NCI-H748 treated with DMSO at 0.1 percent for 48 hours (cell line): ENCODE data around the gene C19orf81.

ENCODE experiments used
- DNase-seq: peaks from one replicate; lab custom pipeline; 2025; lab: John Stamatoyannopoulos, UW

Gene C19orf81

DNA sequence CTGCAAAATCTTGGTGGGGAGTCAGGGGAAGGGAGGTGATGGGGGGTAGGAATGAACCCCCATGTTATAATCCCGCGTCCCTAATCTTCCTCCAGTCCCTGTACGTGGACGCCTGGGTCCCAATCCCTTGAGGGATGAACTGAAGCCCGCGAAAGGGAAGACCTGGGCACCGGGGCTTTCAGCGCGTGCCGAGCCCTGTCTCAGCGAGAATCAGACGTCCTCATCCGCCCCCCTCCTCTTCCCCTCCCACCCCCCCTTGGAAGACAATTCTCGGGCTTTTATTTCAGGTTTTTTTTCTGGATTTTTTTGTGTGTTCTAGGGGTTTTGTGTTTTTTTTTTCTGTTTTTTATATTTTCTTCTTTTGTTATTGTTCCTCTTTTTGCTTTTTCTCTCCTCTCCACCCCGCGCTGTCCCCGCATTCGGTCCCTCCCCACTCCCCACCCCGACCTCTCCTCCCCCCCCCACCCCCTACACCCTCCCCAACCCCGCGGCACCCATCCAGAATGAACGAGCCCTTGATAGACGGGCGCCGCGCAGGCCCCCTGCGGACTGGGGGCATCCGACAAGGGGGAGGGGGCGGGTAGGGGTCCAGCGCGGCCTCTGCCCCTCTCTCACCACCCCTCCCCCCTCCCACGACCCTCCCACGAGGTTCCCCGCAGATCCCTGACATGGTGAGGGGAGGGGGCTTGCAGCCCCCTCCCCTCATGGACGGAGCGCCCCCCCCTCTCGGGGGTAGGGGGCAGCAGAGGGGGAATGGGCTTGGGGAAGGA is 10.3 kb downstream of the C19orf81 start:
- no peak for DNase-seq

DNA sequence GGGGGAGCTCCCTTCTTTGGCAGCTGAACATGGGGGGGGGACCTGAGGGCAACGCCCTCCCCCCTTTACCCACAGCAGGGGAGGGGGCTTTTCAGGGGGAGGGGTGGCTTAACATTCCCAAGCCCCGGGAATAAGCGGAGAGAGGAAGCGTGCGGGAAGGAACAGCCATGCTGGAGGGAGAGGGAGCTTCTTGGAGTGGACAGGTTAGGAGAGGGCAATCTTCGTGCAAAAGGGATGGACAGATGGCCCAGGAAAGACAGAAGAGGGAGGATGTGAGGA is 10.8 kb downstream of the C19orf81 start:
- no peak for DNase-seq

DNA sequence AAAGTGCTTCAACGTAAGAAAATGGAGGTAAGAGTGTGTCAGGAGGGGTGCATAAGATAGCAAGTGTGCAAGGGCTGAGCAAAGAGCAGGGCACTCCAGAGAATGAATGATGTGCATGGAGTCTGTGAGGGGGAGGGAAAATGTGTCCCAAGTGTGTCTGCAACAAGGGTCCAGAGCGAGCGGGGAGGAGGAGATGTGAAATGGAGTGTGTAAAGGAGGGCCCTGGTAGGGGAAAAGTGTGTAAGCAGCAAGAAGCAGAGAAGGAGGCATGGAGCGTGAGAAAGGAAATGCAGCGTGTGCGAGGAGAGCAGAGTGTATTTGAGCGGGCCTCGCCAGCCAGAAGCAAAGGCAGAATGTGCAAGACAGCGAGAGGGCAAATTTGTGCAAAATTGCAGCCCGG is 11.8 kb downstream of the C19orf81 start:
- no peak for DNase-seq

DNA sequence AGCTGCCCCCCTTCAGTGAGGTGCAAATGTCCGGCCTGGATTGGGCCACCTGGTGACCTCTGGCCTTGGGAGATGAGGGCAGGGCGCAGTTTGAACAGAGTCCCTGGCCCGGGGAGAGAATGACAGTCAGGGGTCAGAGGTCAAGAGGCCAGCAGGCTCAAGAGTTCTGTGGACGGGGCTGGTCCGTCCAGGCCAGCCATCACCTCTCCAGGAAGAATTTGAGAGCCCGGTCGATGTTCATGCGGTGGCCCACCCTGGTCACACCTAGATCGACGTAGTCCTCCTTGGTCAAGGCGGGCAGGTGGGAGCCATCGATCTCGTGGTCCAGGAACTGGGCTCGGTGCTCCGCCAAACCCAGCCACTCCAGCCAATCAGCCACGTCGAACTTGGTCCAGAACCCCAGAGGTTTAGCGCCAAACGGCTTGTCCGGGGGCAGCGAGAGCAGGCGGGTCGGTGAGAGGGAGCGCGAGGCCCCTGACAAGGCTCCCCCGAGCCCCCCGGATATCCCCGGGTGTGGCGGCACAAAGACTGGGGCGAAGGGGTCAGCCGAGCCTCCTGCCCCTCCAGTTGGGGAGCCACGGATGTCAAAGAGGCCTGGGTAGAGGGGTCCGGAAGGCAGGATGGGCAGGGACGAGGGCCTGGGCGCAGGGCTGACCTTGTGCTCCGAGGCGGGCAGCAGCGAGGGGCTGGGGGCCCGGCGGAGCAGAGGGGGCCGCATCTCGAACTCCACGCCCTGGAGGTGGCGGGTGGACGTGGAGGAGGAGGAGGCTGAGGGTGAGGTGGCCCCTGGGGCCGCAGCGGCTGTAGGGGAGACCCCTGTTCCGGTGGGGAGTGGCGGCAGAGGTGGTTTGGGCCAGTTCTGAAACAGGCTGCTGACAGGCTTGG is 12.8 kb downstream of the C19orf81 start:
- DNase-seq = no peak

DNA sequence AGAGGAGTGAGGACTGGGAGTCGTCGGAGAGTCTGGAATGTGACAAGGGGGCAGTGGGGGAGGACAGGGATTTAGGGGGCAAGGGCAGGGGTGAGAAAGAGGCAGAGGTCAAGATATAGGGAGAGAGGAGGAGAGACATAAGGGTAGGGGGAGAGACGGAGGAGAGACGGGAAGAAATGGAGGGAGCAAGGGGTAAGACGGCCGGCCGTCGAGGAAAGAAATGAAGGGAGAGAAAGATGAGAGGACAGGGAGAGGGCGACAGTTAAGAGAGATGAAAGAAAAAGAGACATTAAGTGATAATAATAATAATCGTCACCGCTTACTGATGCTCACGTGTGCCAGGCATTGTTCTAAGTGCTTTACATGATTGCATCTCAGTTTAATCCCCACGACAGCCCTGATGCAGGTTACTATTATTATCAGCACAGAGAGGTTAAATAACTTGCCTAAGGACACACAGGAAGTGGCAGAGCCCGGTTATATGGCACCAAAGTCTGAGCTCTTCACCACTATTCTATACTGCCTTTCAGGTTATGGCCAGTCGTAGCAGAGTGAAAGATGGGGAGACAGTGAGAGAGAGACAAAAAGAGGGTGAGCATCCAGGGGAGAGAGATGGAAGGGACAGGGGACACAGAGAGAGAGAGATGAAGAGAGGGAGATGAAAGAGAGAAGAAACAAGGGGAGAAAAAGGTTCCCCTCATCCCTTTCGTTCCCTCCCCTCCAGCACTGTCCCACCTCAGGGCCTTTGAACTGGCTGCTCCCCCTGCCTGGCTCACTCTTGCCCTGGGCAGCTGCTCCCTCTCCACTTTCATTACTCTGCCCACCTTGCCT is 13.6 kb downstream of the C19orf81 start:
- DNase-seq = no peak

DNA sequence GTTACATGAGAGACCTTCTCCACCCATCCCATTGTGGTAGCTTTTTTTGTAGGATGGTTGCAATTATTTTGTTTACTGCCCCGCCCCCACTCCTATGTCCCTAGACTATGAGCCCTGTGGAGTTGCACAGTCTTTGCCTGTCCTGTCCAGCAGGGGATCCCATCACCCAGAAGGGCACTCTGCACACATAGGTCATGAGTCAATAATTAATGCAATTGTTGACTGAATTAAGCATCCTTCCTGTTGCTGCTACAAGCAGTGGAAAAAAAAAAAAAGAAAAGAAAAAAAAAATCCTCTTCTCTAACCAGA is 14.2 kb downstream of the C19orf81 start:
- DNase-seq = peak; percentile 62

DNA sequence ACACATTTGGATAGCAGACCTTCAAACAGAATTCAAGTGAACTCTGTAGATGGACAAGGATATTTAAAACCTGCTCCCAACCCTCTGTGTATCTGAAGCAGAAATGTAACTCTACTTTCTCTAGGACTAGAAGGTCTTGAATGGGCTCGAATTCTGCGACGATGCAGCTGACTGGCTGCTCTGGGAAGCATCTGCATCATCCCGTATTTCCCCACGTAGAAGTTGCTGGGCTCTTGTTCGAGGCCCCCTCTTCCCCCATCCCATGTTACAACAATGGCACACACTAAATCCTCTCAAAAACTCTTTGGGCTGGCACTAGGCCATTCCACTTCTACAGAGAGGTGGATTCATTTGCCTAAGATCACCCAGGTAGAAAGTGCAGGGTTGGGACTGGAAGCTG is 15.0 kb downstream of the C19orf81 start:
- DNase-seq = no peak

DNA sequence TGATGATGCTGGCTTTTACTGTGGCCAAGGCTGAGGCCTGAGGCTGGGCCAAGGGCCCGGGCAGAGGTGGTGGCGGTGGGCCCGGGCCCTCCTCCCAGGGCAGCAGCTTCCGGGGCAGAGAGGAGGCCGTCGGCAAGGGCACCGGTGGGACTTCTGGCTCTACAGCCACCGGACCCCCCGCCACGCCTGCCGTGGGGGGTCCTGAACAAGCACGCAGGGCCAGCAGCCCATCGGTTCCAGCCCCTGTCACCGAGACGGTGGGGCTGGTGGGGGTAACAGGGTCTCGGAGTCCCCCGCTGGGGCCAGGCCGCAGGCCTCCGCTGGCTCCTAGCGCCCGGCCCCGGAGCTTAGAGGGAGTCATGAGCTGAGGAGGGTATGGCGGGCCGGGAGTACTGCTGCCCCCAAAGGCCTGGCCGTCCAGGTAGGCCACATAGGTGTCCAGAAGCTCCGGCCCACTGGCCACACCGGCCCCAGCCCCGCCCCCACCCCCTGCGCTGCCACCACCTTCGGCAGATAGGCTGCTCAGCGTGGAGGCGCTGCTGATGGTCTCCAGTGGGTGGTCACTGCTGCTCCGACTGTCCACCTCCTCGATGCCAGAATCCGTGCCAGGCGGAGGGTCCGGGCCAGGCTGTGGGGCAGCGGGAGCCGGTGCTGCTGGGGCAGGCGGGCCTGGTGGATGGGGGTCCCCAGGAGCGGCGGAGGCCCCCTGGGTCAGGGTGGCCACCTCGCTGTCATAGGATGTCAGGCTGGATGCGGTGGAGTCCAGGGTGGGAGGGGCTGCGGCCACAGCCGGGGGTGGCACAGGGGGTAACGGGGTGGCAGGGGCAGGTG is 17.3 kb downstream of the C19orf81 start:
- no peak for DNase-seq

DNA sequence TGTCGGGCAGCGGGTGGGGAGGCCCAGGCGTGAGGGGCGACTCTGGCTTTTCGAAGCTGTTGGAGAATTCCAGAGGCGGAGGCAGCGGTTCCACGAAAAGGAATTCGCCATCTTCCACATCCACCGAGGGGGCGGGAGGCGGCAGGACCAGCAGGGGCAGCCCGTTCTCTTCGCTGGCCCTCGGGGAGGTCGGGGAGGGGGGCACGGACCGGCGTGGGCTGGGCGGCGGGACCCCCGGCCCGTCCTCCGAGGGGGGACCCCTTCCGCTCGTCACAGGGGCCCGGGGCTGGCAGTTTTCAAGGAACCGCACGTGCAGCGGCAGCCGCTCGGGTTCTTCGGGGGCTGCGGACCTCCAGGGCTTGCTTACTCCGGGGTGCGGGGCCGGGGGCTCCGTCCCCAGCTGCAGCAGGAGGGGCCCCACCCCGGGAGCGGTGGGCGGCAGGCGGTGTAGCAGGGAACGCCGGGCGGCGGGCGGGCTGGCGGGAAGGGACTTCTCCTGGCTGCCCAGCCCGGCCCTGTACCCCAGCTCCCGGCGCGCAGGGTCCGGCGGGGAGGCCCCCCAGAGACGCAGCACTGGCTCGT is 18.0 kb downstream of the C19orf81 start:
- no peak for DNase-seq

DNA sequence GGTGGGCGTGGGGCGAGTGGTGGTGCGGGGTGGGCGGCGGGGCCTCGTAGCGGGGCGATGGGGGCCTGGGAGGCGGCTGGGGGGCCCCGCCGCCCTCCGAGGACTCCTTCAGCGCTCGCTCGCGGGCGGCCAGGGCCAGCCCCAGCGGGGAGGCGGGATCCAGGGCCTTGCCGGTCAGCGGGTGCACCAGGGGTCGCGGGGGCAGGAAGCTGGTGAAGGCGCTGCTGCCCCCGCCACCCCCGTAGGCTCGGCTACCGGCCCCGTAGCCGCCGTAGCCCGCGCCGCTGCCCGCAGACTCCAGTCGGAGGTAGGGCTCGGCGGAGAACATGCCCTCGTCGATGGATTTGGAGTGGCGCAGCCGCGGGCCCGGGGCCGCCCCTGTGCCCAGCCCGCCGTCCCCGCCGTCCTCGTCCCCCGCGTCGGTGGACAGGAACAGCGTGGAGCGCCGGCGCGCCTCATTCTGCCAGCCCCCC is 18.6 kb downstream of the C19orf81 start:
- no peak for DNase-seq

DNA sequence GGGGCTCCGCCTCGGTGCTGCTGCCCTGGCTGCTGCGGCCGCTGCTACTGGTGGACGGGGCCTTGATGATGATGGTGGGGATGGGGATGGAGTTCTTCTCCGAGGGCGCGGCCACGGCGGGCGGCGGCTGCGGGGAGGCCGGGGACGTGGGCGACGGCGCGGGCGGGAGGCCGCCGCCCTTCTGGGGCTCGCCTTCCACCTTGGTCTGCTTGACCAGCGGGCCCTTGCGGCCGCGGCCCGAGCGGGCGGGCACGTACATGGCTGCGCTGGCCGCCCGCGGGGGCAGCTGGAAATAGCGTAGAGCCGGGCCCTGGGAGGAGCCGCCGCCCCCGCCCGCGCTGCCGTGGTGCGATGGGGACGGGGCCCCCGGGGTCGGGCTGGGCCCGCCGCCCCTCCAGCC is 19.2 kb downstream of the C19orf81 start:
- DNase-seq = no peak

DNA sequence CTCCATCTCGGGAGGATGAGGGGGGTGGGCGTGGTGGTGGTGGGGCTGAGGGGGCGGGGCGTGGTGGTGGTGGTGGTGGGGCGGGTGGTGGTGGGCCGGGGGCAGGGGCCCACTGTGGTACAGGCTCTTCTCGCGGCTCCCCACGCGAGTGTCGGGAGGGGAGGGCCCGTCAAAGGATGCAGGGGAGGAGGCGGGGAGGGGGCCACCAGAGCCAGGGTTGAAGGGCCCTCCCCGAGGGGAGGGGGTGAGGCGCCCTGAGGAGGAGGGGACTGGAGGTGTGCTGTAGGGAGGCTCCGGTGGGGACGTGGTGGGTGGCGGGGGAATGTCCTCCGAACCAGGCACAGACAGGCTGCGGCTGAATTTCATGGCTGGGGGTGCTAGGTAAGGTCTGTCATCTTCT is 19.6 kb downstream of the C19orf81 start:
- no peak for DNase-seq

DNA sequence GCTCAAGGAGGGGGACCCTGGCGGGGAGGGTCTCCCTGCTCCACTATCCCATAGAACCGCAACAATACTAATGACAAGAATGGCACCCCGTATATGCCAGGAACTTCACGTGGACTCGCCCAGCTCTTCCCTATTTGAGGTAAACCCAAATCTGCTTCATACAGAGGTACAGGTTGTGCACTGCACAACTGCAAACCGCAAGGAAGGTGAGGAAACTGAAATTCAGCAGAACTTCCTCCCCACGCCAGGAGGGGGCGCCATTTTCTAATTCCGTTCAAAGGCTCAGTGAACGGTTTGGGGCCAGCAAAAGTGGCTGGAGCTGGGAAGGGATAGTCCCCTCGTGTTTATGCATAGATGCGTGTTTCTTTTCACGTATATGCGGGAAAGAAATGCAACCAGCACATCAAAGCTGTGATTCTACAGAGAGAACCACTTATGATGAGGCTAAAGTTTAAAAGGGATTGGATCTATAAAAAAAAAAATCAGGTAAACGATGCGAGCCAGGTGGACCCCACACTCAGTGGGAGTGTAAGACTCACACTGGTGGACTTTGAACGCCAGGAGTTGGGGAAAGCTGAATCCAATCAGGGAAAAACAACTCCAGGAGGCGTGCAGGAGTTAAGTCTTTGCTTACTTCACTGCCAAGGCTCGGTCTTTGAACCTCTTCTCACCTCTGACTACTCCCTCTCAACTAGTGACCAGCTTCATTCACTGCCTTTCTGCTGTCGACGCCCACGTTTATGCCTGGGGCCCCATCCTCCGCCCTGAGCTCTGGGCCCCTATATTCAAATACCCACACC is 20.3 kb downstream of the C19orf81 start:
- peak; percentile 16 for DNase-seq

DNA sequence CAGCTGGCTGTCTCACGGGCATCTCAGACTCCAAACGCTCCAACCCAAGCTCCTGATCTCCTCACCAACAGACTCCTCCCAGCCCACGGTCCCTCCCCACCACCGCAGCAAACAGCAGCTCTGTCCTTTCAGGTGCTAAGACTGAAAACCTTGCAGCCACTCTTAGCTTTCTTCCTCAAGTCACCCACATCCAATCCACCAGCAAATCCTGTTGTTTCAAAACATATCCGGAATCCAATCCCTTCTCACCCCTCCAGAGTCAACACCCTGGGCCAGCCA is 20.8 kb downstream of the C19orf81 start:
- no peak for DNase-seq

DNA sequence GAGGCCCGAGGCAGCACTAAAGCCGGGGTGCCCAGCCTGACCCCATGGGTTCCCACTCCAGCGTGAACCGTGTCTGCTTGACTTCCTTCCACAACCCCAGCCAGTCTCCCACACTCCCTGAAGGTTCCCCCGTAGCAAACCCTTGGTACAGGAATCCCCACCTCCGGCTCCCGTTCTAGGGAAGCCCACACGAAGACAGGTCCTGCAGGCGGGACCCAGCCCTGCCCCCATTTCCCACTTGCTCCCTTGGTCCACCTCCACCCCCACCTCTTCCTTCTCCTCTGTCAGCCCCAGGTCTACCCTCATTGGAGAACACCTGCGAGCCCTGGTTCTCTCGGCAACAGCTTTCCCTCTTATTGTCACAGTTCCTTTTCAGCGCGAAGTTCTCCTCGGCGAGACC is 23.9 kb downstream of the C19orf81 start:
- no peak for DNase-seq

DNA sequence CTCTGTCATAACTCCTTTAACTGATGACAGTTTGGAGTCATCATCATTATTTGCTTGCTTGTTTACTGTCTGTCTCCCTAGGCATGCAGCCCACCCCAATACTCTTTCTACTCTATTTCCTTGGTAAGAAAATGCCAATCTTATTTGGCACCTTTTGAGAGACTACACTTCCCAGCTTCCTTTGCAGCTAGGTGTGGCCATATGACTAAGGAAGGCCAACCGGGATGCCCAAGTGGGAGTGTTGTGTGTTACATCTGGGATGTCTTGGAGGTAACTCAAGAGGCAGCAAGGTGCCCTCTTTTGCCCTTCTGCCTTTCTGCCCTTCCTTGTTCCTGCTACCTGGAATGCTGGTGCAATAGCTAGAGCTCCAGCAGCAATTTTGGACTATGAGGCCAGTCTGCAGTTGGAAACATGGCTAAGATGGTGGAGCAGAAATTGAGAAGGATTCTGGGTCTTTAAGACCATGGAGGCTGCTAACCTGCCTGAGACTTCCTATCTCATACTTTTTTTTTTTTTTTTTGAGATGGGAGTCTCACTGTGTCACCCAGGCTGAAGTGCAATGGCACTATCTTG is 27.5 kb downstream of the C19orf81 start:
- no peak for DNase-seq

DNA sequence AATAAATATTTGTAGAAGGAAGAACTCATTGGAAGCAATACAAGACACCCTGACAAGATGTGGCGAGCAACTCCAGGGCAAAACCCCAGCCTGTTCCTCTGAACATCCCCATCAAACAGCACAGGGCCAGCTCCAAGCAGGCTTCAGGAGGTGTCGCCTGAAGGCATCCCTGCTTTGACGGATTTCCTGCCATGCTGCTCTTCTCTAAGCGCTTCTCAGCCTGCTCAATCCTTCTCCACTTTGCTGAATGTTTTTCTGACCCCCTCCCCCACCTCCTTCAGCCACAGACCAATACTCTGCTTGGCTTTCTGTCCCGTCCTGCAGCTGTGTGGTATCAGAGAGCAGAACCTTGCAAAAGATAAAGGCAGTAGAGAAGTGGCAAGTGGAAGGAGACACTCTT is 28.4 kb downstream of the C19orf81 start:
- DNase-seq = no peak

DNA sequence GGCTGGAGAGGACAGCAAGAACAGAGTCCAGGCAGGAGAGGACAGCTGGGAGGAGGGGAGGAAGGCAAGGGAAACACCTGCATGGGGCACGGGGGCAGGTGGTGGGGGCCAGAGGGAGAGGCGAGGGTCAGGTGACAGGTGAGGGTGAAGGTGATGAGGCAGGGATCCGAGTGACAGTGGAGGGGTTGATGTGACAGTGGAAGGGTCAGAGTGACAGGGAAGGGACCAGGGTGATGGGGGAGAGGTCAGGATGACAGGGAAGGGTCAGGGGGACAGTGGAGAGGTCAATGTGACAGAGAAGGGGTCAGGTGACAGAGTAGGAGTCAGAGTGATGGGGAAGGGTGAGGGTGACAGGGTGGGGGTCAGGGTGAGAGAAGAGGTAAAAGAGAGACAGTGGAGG is 29.1 kb downstream of the C19orf81 start:
- no peak for DNase-seq

DNA sequence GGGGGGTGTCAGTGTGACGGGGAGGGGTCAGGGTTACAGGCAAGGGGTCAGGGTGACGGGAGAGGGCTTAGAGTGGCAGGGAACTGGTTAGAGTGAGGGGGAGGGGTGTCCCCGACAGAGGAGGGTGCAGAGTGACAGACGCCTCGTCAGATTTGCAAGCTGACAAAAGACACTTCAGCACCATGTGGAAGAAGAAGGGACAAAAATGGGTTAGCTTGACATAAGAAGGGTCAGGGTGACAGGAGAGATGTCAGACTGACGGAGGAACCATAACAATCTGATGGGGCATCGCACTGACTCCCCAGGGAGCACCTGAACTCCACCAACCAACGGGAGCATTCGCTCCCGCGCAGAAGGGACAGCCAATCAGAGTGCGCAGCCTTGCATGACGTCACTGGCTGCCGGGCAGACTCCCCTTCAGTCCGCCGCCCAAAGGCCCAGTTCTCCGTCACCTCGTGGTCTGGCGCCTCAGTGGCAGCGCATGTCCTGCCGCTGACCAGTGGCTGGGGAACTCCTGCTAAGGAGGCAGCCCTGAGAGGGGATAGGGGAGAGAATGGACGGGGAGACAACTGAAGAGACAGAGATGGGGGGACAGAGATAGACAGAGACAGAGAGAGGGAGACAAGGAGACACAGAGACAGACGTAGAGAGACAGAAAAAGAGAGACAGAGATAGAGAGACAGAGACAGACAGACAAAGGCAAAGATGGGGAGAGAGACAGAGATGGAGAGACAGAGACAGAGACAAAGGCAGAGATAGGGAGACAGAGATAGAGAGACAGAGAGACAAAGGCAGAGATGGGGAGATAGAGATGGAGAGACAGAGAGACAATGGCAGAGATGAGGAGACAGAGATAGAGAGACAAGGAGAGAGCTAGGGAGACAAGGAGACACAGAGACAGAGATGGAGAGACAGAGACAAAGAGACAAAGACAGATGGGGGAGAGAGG is 30.2 kb downstream of the C19orf81 start:
- peak; percentile 25 for DNase-seq
